OCI-LY7 (cell line): ENCODE results near the gene USP24. TPM values are rescaled to one million over a fixed set of nuclear protein-coding genes. Genes with fewer than 3 reads are reported as not detected.

Experiments
- BruUV-seq: library from RNA; stranded (reverse); fragments of 400-500 nt; replicated peaks from 2 replicates; lab custom pipeline; 2021; lab: Mats Ljungman, UMichigan
- CTCF ChIA-PET: fragments of 300-600 bp; sonication (Branson Sonifier 250); formaldehyde crosslinking; loops from one replicate; lab custom pipeline; 2022; ENCODE audit warnings: antibody characterized with exemption; ENCODE audit not compliant: unreplicated experiment; lab: Charles Lee
- POLR2A ChIA-PET: fragments of 300-600 bp; sonication (Branson Sonifier 250); formaldehyde crosslinking; loops from one replicate; lab custom pipeline; 2022; ENCODE audit warnings: antibody characterized with exemption; lab: Charles Lee
- DNase-seq: peaks from one replicate; pipeline ENCODE4 v3.0.0-alpha.2; 2015; ENCODE audit warnings: low spot score
- H2AFZ ChIP-seq: fragments of 200-600 bp; sonication (generic), shearing (Covaris generic); 2 replicates; pipeline ENCODE4 v1.6.1; 2014; ENCODE audit warnings: mild to moderate bottlenecking, antibody characterized with exemption, low read length, moderate library complexity
- H3K27ac ChIP-seq: fragments of 200-600 bp; sonication (generic); 2 replicates; pipeline ENCODE4 v1.5.1; 2014; ENCODE audit warnings: mixed run types, low read depth, mild to moderate bottlenecking, moderate library complexity, low read length, inconsistent platforms; ENCODE audit not compliant: poor library complexity, severe bottlenecking
- H3K36me3 ChIP-seq: fragments of 200-600 bp; sonication (generic); 2 replicates; pipeline ENCODE4 v1.6.1; 2014; ENCODE audit warnings: mild to moderate bottlenecking, antibody characterized with exemption, low read length, moderate library complexity, mixed read lengths; ENCODE audit not compliant: insufficient read depth
- H3K4me1 ChIP-seq: fragments of 200-600 bp; sonication (generic); 2 replicates; pipeline ENCODE4 v1.5.1; 2014; ENCODE audit warnings: mild to moderate bottlenecking, low read length; ENCODE audit not compliant: insufficient read depth, poor library complexity, severe bottlenecking
- H3K4me2 ChIP-seq: fragments of 200-600 bp; sonication (generic); 2 replicates; pipeline ENCODE4 v1.6.1; 2014; ENCODE audit warnings: mild to moderate bottlenecking, low read length
- H3K4me3 ChIP-seq: fragments of 200-600 bp; sonication (generic); 2 replicates; pipeline ENCODE4 v1.5.1; 2014; ENCODE audit warnings: mild to moderate bottlenecking, low read depth, low read length; ENCODE audit not compliant: poor library complexity, severe bottlenecking
- H3K79me2 ChIP-seq: fragments of 200-600 bp; sonication (generic); 2 replicates; pipeline ENCODE4 v1.6.1; 2016; ENCODE audit warnings: low read depth, mild to moderate bottlenecking, low read length, moderate library complexity, mixed read lengths; ENCODE audit not compliant: insufficient read depth
- H3K9me2 ChIP-seq: fragments of 200-600 bp; sonication (generic); 2 replicates; pipeline ENCODE4 v1.6.1; 2016; ENCODE audit warnings: mild to moderate bottlenecking, low read length, mixed read lengths; ENCODE audit not compliant: insufficient read depth
- H3K9me3 ChIP-seq: fragments of 200-600 bp; sonication (generic); 2 replicates; pipeline ENCODE4 v1.6.1; 2014; ENCODE audit warnings: mild to moderate bottlenecking, mixed run types, low read length, mixed read lengths
- H4K20me1 ChIP-seq: fragments of 200-600 bp; sonication (generic); 2 replicates; pipeline ENCODE4 v1.6.1; 2014; ENCODE audit warnings: mild to moderate bottlenecking, antibody characterized with exemption, low read length, moderate library complexity, mixed read lengths; ENCODE audit not compliant: insufficient read depth
- CTCF ChIP-seq: fragments of 200-600 bp; sonication (generic); conservative IDR thresholded peaks from 2 replicates; pipeline ENCODE4 v1.5.1; 2014; ENCODE audit warnings: mild to moderate bottlenecking, antibody characterized with exemption, low read length, moderate library complexity, mixed read lengths
- EZH2phosphoT487 ChIP-seq: fragments of 200-600 bp; sonication (generic); IDR thresholded peaks from 2 replicates; pipeline ENCODE4 v1.6.1; 2018; ENCODE audit warnings: low read depth, borderline replicate concordance, mild to moderate bottlenecking, mixed run types, antibody characterized with exemption, low read length, moderate library complexity, mixed read lengths
- intact Hi-C: fragments of 100-400 bp; cut with micrococcal nuclease; formaldehyde crosslinking; loops from one replicate; pipeline ENCODE4 v1.10.0; 2022; ENCODE audit not compliant: unreplicated experiment
- total RNA-seq, 2 experiments: library from RNA; depleted of rRNA in 1 of 2; stranded (reverse); fragments of >200 nt in 1 of 2; shearing (Covaris generic) in 1 of 2; gene quantifications; 2 replicates each; pipeline ENCODE4 v1.2.3, GENCODE V29; 2014 to 2022

The USP24 gene
- total RNA-seq, 2 experiments from 2014 or later: 35.1 to 46.3 TPM

GRCh38 chr1:55214212-55214933 is 791 bp downstream of the USP24 start:
- ChIA-PET POLR2A (interaction anchor here (1.1 to 1.3 kb wide), 2 partner anchors 8 to 46 kb away, joined by 3 to 4 read pairs; no protein-coding TSS in a partner anchor), CTCF (no interaction called here)
- H3K9me2 ChIP-seq: no peaks in the 10 kb centered on the region
- no peaks in the 10 kb centered on the region for H3K9me3 ChIP-seq
- DNase-seq: peak; percentile 51
- H3K4me2 ChIP-seq: peak overlapping the region; percentile 99
- H4K20me1 ChIP-seq: peaks cover 4% of the 10 kb centered on the region
- H2AFZ ChIP-seq: peak overlapping the region; percentile 15; the same call in 1 of the 2 replicates
- peaks cover 55% of the 10 kb centered on the region for H3K79me2 ChIP-seq
- peaks cover 62% of the 10 kb centered on the region for H3K4me1 ChIP-seq
- peak overlapping the region; percentile 94 for H3K4me3 ChIP-seq
- BruUV-seq: no TSS peak
- H3K27ac ChIP-seq: peak overlapping the region; percentile 68
- intact Hi-C loops: no loop called here
- no peak for TF ChIP-seq EZH2phosphoT487
- no peak for TF ChIP-seq CTCF
- H3K36me3 ChIP-seq: no peaks in the 10 kb centered on the region

- intact Hi-C loops: loop anchor here (1.0 kb wide), 1 partner anchor 63 kb away; no protein-coding TSS in a partner anchor
- H2AFZ ChIP-seq: peak overlapping the region; percentile 15; the same call in 1 of the 2 replicates
- POLR2A ChIA-PET: interaction anchor here (0.9 to 1.0 kb wide), 3 partner anchors 16 to 90 kb away, joined by 3 to 4 read pairs (median 3); no protein-coding TSS in a partner anchor
- TF ChIP-seq CTCF (no peak), EZH2phosphoT487 (no peak)
- peaks cover 67% of the 10 kb centered on the region for H3K4me1 ChIP-seq
- H3K9me2 ChIP-seq: no peaks in the 10 kb centered on the region
- H3K9me3 ChIP-seq: no peaks in the 10 kb centered on the region
- H3K79me2 ChIP-seq: peaks cover 60% of the 10 kb centered on the region
- BruUV-seq: no TSS peak
- no peaks in the 10 kb centered on the region for H3K36me3 ChIP-seq
- H4K20me1 ChIP-seq: peaks cover 4% of the 10 kb centered on the region
- H3K4me3 ChIP-seq: peak overlapping the region; percentile 94
- peak overlapping the region; percentile 99 for H3K4me2 ChIP-seq
- DNase-seq: no peak
- H3K27ac ChIP-seq: peak overlapping the region; percentile 68
- CTCF ChIA-PET: interaction anchor here (1.1 kb wide), 1 partner anchor 18 kb away, joined by 3 read pairs; no protein-coding TSS in a partner anchor
These were observed 1.3 kb downstream of the USP24 start for GRCh38 chr1:55213885-55214211.
